HuH-7.5 (cell line): ENCODE measurements around the gene MCOLN3.
"Not testable (repeated sequence)": the region's sequence is repeated elsewhere in the genome, so short reads cannot be mapped to it uniquely, and the experiment has no call there.

ENCODE experiments used
- DNase-seq: peaks from one replicate; pipeline ENCODE4 v3.0.0; 2011; ENCODE audit warnings: low spot score

MCOLN3 gene

DNA sequence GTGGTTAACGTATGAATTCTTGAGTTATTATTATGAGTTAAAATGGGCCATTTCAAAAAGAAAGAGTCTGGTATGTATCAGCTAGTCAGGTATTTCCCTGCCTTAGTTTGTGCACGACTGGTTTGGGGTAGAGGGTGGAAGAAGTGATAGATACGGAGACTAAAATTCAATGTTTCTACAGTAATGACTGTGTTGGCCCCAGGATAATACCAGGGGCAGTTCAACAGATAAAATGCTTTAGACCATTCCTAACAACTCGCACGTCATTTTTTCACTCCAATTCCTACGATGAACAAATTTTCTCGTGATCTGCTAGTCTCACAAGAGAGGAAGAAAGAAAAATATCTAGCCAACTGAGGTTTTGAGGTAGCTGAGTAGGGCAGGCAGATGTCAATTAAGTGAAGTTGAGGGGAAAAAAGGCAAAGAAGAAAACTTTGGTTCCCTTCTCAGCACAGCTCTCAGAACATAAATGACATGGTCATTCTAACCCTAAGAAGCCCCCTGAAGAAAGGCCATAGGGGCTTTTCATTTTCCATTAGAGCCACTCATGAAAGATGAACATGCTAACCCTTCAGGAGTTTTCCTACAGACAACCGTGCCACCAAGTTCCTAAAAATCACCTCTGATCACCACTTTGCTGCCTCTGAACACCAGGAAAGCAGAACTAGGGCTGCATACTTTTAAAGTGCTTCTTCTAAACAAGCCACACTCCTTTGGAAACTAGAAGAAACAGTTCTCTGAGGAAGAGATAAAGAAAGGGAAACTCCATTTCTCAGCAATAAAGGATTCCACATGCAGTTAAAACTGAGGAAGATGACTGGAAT lies 57.0 kb downstream of the MCOLN3 start:
- no peak for DNase-seq

DNA sequence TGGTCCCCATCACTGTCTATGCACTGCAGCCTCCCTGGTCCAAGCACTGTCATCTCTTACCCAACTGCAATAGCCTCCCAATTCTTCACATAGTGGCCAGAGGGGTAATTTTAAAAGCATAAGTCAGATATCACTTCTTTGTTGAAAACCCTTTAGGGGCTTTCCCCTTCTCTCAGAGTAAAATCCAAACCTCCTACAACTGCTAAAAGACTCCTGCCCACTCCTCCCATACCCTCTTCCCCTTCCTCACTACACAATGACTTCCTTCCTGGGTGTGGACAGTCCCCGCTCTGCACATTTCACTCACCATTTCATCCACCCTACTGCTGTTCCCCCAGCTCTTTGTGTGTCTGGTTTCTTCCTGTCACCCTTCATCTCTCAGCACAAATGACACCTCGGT lies 59.7 kb downstream of the MCOLN3 start:
- DNase-seq = no peak

DNA sequence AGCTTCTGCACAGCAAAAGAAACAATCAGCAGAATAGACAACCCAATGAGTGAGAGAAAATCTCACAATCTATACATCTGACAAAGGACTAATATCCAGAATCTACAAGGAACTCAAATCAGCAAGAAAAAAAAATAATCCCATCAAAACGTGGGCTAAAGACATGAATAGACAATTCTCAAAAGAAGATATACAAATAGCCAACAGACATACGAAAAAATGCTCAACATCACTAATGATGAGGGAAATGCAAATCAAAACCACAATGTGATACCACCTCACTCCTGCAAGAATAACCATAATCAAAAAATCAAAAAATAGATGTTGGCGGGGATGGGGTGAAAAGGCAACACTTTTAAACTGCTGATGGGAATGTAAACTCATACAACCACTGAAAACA lies 61.7 kb downstream of the MCOLN3 start:
- not testable (repeated sequence) for DNase-seq

DNA sequence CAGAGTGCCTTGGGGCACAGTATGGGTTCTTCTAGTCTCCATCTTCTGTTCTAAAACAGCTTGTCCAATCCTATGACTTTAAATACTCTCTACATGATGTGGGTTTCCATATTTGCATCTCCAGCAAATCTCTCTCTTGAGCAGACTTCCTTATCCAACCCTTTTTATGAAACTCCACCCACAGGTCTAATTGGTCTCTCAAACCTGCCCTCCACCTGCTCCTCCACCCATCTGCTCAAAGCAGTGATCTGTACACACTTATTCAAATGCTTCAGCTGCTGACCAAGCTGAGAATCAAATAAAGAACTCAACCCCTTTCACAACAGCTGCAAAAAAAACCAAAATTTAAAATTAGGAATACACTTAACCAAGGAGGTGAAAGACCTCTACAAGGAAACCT lies 62.9 kb downstream of the MCOLN3 start:
- no peak for DNase-seq

DNA sequence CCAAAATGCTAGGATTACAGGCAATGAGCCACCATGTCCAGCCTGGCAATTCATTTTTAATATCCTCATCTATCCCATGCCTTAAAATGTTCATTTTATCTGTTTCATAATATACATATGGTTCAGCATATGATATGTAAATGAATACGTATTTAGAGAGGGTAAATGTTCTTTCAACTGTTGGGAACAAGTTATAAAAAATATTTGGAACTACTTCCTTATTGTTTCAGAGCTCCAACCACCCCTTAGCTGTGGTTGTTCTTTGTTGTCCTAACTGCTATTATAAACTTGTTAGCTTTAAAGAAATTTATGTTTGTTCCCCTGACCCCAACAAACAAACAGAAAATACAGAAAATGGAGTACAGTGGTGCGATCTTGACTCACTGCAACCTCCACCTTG lies 65.9 kb downstream of the MCOLN3 start:
- no peak for DNase-seq

DNA sequence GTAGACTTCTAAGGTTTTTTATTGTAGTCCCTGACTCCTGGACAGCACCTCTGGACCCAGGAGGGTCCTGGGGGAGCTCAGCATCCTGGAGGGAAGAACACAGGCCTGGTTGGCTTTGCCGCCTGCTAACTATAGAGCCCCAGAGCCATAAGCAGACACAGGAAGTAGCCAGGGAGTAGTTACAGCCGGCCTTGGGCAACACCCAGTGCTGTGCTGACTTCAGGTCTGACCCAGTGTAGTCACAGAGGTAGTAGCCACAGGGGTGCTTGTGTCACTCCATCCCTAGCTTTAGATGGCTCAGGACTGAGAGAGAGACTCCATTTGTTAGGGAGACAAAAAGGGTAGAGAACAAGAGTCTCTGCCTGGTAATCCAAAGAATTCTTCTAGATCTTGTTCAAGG lies 73.3 kb downstream of the MCOLN3 start:
- no peak for DNase-seq

DNA sequence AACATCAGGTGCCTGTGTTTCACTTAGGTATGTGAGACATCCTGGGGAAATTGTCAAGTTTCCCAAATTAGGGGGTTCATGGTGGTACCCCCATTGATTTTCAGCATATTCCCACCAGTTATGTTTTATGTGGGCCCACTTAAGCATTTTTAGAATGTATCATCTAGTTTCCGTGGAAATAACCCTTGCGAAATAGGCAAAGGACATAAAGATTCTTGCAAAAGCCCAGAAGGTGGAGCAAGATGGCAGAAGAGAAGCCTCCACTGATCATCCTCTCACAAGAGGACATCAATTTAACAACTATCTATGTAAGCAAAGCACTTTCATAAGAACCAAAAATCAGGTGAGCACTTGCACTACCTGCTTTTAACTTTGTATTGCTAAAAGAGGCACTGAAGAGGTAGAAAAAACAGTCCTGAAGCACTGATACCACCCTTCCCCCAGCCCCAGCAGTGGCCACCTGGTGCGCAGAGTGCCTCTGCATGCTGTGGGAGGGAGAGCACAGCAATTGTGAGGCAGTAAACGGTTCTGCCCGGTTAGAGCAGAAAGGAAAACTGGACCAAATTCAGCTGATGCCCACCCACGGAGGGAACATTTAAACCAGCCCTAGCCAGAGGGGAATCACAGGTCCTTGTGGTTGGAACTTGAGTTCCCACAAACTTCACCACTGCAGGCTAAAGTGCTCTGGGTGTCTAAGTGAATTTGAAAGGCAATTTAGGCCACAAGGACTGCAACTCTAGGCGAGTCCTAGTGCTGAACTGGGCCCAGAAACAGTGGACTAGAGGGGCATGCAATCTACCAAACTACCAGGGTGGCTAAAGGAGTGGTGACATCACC lies 74.6 kb downstream of the MCOLN3 start:
- no peak for DNase-seq

DNA sequence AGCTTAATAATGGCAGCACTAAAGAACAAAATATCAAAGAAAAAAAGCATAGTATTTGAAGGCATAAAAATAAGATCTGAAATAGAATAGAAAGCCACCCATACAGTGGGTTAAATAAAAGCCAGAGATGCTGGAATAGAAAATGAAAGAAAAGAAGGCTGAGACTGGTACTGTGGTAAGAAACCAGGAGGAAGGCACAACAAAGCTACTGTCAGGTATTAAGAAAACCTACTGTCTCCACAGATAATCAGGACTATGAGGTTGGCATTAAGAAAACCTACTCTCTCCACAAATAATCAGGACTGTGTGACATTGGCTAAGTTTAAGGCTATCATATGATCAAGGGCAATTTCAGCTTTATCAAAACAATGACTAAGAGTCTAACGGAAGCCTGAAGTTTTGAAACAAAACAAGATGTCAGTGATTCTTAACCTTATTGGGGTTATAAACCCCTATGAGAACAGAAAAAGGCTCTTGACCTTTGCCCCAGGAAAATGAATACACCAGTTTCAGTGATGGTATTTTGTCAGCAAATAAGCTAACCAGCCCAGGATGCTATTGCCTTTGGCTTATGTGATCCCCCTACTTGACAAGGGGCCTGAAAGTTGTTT lies 75.8 kb downstream of the MCOLN3 start:
- DNase-seq = no peak

DNA sequence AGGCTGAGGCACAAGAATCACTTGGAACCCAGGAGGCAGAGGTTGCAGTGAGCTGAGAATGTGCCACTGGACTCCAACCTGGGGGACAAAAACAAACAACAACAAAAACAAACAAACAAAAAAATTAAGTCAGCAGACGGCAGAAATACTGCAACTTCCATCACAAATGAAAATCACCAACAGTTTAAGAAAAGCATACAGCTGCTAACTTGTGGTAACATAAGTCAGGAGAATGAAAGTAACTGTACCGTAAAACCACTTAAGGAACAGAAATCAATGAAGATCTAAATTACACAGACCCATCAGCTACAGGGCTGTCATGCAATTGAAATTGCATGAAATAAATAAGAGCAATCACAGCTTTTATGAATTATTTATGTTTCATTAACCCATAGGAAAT lies 76.3 kb downstream of the MCOLN3 start:
- no peak for DNase-seq

DNA sequence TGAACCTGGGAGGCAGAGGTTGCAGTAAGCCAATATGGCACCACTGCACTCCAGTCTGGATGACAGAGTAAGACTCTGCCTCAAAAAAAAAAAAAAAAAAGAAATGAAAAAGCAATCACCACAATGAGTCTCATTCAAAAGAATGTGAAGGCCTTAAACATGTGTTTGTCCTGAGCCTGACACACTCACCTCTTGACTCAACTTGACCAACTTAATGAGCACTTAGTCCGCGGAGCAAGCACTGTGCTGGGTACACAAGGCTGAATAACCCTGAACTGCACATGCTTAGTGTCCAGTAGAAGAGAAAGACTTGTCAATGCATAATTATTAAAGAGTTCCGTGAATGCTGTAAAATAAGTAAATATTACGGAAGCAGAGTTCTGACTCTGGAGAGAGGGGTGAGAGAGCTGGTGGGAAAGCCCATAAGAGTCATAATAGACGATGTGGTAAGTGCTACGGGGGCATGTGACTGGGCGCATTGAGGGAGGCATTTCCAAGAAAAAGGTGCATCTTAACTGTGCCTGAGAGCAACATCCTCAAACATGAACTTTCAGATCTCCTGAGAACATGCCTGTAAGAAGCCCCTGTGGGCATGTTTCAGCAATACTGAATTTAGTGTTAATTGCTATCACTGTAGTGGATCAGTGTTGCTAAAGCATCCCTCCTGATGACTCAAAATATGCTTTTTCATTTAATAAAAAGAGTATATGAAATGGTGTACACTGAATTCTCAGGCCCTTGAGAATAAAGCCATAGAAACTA lies 78.6 kb downstream of the MCOLN3 start:
- DNase-seq = no peak

DNA sequence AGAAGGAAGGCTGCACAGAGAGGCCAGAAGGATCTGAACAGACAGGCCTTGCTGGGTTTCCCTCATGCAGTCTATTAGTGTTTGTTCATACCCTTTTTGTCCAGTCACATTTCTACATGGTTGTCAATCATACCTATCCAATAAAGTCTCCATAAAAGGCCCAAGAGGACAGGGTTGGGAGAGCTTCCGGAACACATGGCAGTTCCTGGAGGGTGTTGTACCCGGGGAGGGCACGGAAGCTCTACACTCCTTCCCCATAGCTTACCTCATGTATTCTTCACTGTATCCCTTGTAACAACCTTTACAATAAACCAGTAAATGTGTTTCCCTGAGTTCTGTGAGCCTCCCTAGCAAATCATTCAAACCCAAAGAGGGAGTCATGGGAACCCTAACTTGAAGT lies 79.4 kb downstream of the MCOLN3 start:
- no peak for DNase-seq

DNA sequence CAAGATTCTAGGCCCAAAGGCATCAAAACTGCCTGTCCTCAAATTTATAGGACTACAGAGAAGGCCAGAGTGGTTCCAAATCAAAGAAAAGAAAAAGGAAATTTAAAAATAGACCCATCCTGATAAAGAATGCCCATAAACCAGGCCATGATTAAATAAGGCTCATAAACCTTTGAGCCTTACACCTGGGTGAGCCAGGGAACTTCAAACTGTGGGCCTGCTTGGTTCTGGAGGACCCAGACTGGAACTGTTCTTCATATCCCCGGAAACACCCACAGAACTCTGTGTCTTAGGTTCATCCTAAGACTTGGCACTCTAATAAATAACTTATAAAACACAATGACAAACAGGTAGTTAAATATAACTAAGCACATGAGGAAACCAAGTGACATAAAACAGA lies 80.2 kb downstream of the MCOLN3 start:
- no peak for DNase-seq
